OCI-LY3 (cell line): Measurements from ENCODE around the gene XXYLT1.

Source experiments
- H2AFZ ChIP-seq: fragments of 200-600, 300-600 bp; shearing (Covaris generic); 2 replicates; pipeline ENCODE4 v1.6.0; 2014; ENCODE audit warnings: antibody characterized with exemption, low read depth, low read length
- H3K27ac ChIP-seq: fragments of 200-600, 300-600 bp; sonication (generic); 2 replicates; pipeline ENCODE4 v1.5.1; 2014; ENCODE audit warnings: mild to moderate bottlenecking, low read length, moderate library complexity, mixed read lengths
- H3K27me3 ChIP-seq: fragments of 200-600, 300-600 bp; sonication (generic); 2 replicates; pipeline ENCODE4 v1.6.1; 2014; ENCODE audit warnings: low read depth, low read length, mixed read lengths
- H3K36me3 ChIP-seq: fragments of 200-600, 300-600 bp; sonication (generic); replicated peaks from 2 replicates; pipeline ENCODE3; 2014; ENCODE audit warnings: low read depth, low read length, mixed read lengths
- H3K4me1 ChIP-seq: fragments of 300-600, 200-600 bp; sonication (generic); 2 replicates; pipeline ENCODE4 v1.6.1; 2014; ENCODE audit warnings: low read length, mixed read lengths
- H3K4me2 ChIP-seq: fragments of 200-600, 300-600 bp; sonication (generic); 2 replicates; pipeline ENCODE4 v1.6.1; 2014; ENCODE audit warnings: low read length, mixed read lengths
- H3K4me3 ChIP-seq: fragments of 300-600, 200-600 bp; sonication (generic); 2 replicates; pipeline ENCODE4 v1.5.1; 2014; ENCODE audit warnings: antibody characterized with exemption, mild to moderate bottlenecking, low read length, moderate library complexity
- H3K79me2 ChIP-seq: fragments of 300-600, 200-600 bp; shearing (Covaris generic); 2 replicates; pipeline ENCODE4 v1.6.1; 2014; ENCODE audit warnings: mild to moderate bottlenecking, low read length, mixed read lengths
- H3K9ac ChIP-seq: fragments of 300-600, 200-600 bp; shearing (Covaris generic); 2 replicates; pipeline ENCODE4 v1.6.0; 2014; ENCODE audit warnings: mild to moderate bottlenecking, low read length, moderate library complexity
- H3K9me3 ChIP-seq: fragments of 200-600, 300-600 bp; shearing (Covaris generic); 2 replicates; pipeline ENCODE4 v1.6.1; 2014; ENCODE audit warnings: low read length, mixed read lengths; ENCODE audit not compliant: insufficient read depth
- H4K20me1 ChIP-seq: fragments of 200-600, 300-600 bp; sonication (generic); 2 replicates; pipeline ENCODE4 v1.6.1; 2016; ENCODE audit warnings: low read length, mixed read lengths; ENCODE audit not compliant: insufficient read depth
- CTCF ChIP-seq: fragments of 200-600, 300-600 bp; sonication (generic); IDR thresholded peaks from 2 replicates; pipeline ENCODE4 v1.5.1; 2014; ENCODE audit warnings: antibody characterized with exemption, low read length, low read depth
- EZH2phosphoT487 ChIP-seq: fragments of 200-600 bp; shearing (Covaris generic); IDR thresholded peaks from 2 replicates; pipeline ENCODE4 v1.6.1; 2018; ENCODE audit warnings: antibody characterized with exemption, mixed run types, low read depth

Gene XXYLT1

GRCh38 chr3:195071916-195072820 lies 198.8 kb downstream of the XXYLT1 start:
- TF ChIP-seq EZH2phosphoT487, result no peak
- TF ChIP-seq CTCF, result no peak
- no peak overlapping the region for H2AFZ ChIP-seq
- H3K79me2 ChIP-seq, result no peaks in the 10 kb centered on the region
- H3K27me3 ChIP-seq, result no peaks in the 10 kb centered on the region
- no peak overlapping the region for H3K9ac ChIP-seq
- no peak overlapping the region for H3K4me2 ChIP-seq
- no peak overlapping the region for H3K4me3 ChIP-seq
- H3K36me3 ChIP-seq, result no peaks in the 10 kb centered on the region
- H4K20me1 ChIP-seq, result no peaks in the 10 kb centered on the region
- no peaks in the 10 kb centered on the region for H3K9me3 ChIP-seq
- no peaks in the 10 kb centered on the region for H3K4me1 ChIP-seq
- no peak overlapping the region for H3K27ac ChIP-seq

GRCh38 chr3:195071011-195071728 lies 199.8 kb downstream of the XXYLT1 start:
- no peak for TF ChIP-seq CTCF
- TF ChIP-seq EZH2phosphoT487, result no peak
- Histone ChIP-seq H3K9ac (no peak overlapping the region), H3K27ac (no peak overlapping the region), H3K27me3 (no peaks in the 10 kb centered on the region), H3K9me3 (no peaks in the 10 kb centered on the region), H4K20me1 (no peaks in the 10 kb centered on the region), H3K4me3 (no peak overlapping the region), H2AFZ (no peak overlapping the region), H3K4me2 (no peak overlapping the region), H3K36me3 (no peaks in the 10 kb centered on the region), H3K4me1 (no peaks in the 10 kb centered on the region), H3K79me2 (no peaks in the 10 kb centered on the region)

GRCh38 chr3:195070336-195070735 lies 200.6 kb downstream of the XXYLT1 start:
- no peak overlapping the region for H3K27ac ChIP-seq
- H3K79me2 ChIP-seq, result no peaks in the 10 kb centered on the region
- TF ChIP-seq CTCF (no peak), EZH2phosphoT487 (no peak)
- H3K36me3 ChIP-seq, result no peaks in the 10 kb centered on the region
- H3K9ac ChIP-seq, result no peak overlapping the region
- no peak overlapping the region for H3K4me2 ChIP-seq
- no peaks in the 10 kb centered on the region for H3K9me3 ChIP-seq
- no peaks in the 10 kb centered on the region for H4K20me1 ChIP-seq
- H3K4me3 ChIP-seq, result no peak overlapping the region
- H3K4me1 ChIP-seq, result no peaks in the 10 kb centered on the region
- H2AFZ ChIP-seq, result no peak overlapping the region
- no peaks in the 10 kb centered on the region for H3K27me3 ChIP-seq
